PFSK-1 (cell line): ENCODE results near the gene SGIP1.

Experiments used
- FOXP2 ChIP-seq: optimal IDR thresholded peaks from 2 replicates; pipeline ENCODE3; 2011; ENCODE audit warnings: borderline replicate concordance, control low read depth, inconsistent platforms; ENCODE audit not compliant: insufficient read depth; ENCODE audit errors: extremely low read length, extremely low read depth
- POLR2AphosphoS5 ChIP-seq: IDR thresholded peaks from 2 replicates; pipeline ENCODE4 v1.6.1; 2012; ENCODE audit warnings: low read depth, mild to moderate bottlenecking, control low read depth, low read length, moderate library complexity
- REST ChIP-seq, 2 experiments: IDR thresholded peaks; 2 replicates each; pipeline versions ENCODE4 v1.6.1 to v1.8.0; 2011 to 2012; ENCODE audit warnings: low read depth in 2 of 2, low read length in 2 of 2, control low read depth in 1 of 2, inconsistent platforms in 1 of 2, mild to moderate bottlenecking in 1 of 2, moderate library complexity in 1 of 2; ENCODE audit not compliant: insufficient read depth in 1 of 2
- SIN3A ChIP-seq: IDR thresholded peaks from 2 replicates; pipeline ENCODE4 v1.6.1; 2012; ENCODE audit warnings: mild to moderate bottlenecking, low read length, moderate library complexity, borderline replicate concordance; ENCODE audit not compliant: insufficient read depth
- TAF1 ChIP-seq: IDR thresholded peaks from 2 replicates; pipeline ENCODE4 v1.6.1; 2012; ENCODE audit warnings: low read length, control low read depth, borderline replicate concordance; ENCODE audit not compliant: insufficient read depth

SGIP1 gene

DNA sequence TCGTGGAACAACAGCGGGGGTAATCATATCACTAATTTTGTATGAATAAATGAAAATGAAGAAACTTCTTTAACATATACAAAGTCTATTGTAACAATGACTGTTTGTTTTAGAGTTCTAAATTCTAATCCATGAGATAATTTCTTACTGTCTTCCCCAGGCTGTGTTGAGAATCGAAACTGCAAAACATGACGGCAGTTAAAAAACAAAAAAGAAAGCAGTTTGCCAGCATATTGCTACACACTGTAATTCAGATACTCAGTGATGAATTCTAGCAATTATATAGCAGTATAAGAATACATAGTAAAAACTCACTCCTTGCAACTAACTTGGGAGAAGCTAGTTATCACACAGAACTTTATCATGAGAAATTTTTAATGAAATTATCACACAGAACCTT lies 245.0 kb downstream of the SGIP1 start:
- TF ChIP-seq FOXP2 = no peak
- TF ChIP-seq TAF1 = no peak

GRCh38 chr1:66779475-66780078 lies 245.6 kb downstream of the SGIP1 start:
- TF ChIP-seq SIN3A (no peak), TAF1 (no peak), POLR2AphosphoS5 (no peak), REST (IDR thresholded peaks at IDR 0.05; ENCODE audit: insufficient read depth in 1 of 2, low read depth in 2 of 2, low read length in 2 of 2) (no peak), FOXP2 (no peak)

GRCh38 chr1:66787641-66788040 lies 253.7 kb downstream of the SGIP1 start:
- TF ChIP-seq POLR2AphosphoS5 (no peak), REST (IDR thresholded peaks at IDR 0.05; ENCODE audit: insufficient read depth in 1 of 2, low read depth in 2 of 2, low read length in 2 of 2) (no peak), TAF1 (no peak), FOXP2 (no peak), SIN3A (no peak)

DNA sequence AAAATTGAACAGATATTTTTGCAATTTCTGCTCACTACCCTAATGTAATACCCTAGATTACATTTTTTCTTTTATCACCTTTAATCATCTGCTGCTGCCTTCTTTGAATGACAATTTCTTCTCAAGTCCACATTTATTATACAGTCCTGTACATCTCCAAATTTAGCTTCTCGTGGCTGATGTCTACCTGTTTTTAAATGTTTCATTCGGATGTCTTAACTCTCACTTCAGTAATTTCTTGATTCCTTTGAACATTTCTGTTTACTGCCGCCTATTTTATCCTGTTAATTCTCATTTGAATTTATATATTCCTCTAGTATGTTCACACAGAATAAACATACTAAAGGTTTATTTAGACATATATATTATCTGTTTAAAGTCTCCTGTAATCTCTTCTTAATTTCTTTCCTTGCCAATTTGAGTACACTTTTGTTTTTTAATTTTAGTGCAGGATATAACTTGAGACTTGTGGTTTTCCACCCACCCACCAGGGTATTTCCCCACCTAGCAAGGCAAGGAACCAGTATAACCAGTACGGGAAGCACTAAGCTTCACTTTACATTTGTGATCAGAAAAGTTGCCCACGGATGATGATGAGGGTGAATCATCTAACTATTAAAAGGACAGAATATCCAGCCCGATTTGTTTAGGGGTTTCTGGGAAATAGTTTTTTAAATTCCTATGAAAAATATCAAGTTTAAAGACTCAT lies 254.4 kb downstream of the SGIP1 start:
- TF ChIP-seq REST (IDR thresholded peaks at IDR 0.05; ENCODE audit: insufficient read depth in 1 of 2, low read depth in 2 of 2, low read length in 2 of 2) (no peak), TAF1 (no peak), FOXP2 (no peak), SIN3A (no peak)

- no peak for TF ChIP-seq SIN3A
- no peak for TF ChIP-seq POLR2AphosphoS5
- no peak for TF ChIP-seq REST (IDR thresholded peaks at IDR 0.05; ENCODE audit: insufficient read depth in 1 of 2, low read depth in 2 of 2, low read length in 2 of 2)
- TF ChIP-seq FOXP2 = no peak
These were observed 258.0 kb downstream of the SGIP1 start for GRCh38 chr1:66791621-66792610.
